CD4-positive, CD25-positive, alpha-beta regulatory T cell (primary cell): ENCODE data around the gene CHMP4A. TPM values are rescaled to one million over a fixed set of nuclear protein-coding genes. Genes with fewer than 3 reads are reported as not detected.

Experiments
- ATAC-seq, 2 donors: fragments of 150-1000 bp; cut with Tn5 transposase; one replicate each; pipeline ENCODE4 v1.10.0; 2021; ENCODE audit warnings: low read depth in 2 of 2, moderate number of reproducible peaks in 2 of 2, moderate library complexity in 1 of 2
- DNase-seq, 3 donors: peaks; one replicate each; pipeline versions ENCODE4 v3.0.0 to v3.0.0-alpha.2; 2012 to 2022; ENCODE audit warnings: mixed read lengths in 1 of 3
- H3K27ac ChIP-seq: one replicate; pipeline ENCODE4 v1.7.0; 2013; ENCODE audit warnings: mild to moderate bottlenecking, low read length; ENCODE audit not compliant: insufficient read depth, poor library complexity, severe bottlenecking
- H3K27me3 ChIP-seq: one replicate; pipeline ENCODE4 v1.7.0; 2013; ENCODE audit warnings: low read length; ENCODE audit not compliant: control insufficient read depth, insufficient read depth
- H3K36me3 ChIP-seq: one replicate; pipeline ENCODE4 v1.7.0; 2013; ENCODE audit warnings: mild to moderate bottlenecking, low read length, moderate library complexity; ENCODE audit not compliant: control insufficient read depth, insufficient read depth
- H3K4me1 ChIP-seq: 2 replicates; pipeline ENCODE4 v1.7.0; 2013; ENCODE audit warnings: mild to moderate bottlenecking, low read length; ENCODE audit not compliant: insufficient read depth, control insufficient read depth, poor library complexity, severe bottlenecking
- H3K4me3 ChIP-seq: one replicate; pipeline ENCODE4 v1.7.0; 2013; ENCODE audit warnings: low read depth, mild to moderate bottlenecking, low read length, moderate library complexity
- H3K9me3 ChIP-seq, 2 experiments: 1 replicate in 1 of 2; 2 replicates in 1 of 2; pipeline ENCODE4 v1.7.0; 2013; ENCODE audit warnings: low read length in 2 of 2, mild to moderate bottlenecking in 1 of 2, moderate library complexity in 1 of 2; ENCODE audit not compliant: control insufficient read depth in 2 of 2
- H3K27ac Mint-ChIP-seq, 3 donors: one replicate each; pipeline ENCODE4 v1.8.0; 2020 to 2022; ENCODE audit warnings: mild to moderate bottlenecking in 3 of 3, mixed read lengths in 3 of 3, moderate library complexity in 2 of 3
- H3K27me3 Mint-ChIP-seq: one replicate; pipeline ENCODE4 v1.8.0; 2022; ENCODE audit warnings: mild to moderate bottlenecking, mixed read lengths
- H3K36me3 Mint-ChIP-seq: one replicate; pipeline ENCODE4 v1.8.0; 2020; ENCODE audit warnings: mixed read lengths
- H3K4me1 Mint-ChIP-seq, 4 donors: one replicate each; pipeline ENCODE4 v1.8.0; 2020 to 2022; ENCODE audit warnings: mixed read lengths in 4 of 4, mild to moderate bottlenecking in 1 of 4
- H3K4me3 Mint-ChIP-seq, 4 donors: one replicate each; pipeline ENCODE4 v1.8.0; 2020 to 2022; ENCODE audit warnings: mild to moderate bottlenecking in 4 of 4, mixed read lengths in 4 of 4, moderate library complexity in 3 of 4
- H3K9me3 Mint-ChIP-seq, 7 donors: one replicate each; pipeline ENCODE4 v1.8.0; 2020 to 2022; ENCODE audit warnings: mixed read lengths in 7 of 7, mild to moderate bottlenecking in 3 of 7, moderate library complexity in 2 of 7
- polyA plus RNA-seq, 4 donors: library from polyadenylated mRNA; unstranded; fragments of 300-500 nt; fragmentation: Illumina TruSeq; gene quantifications; one replicate each; pipeline ENCODE4 v1.2.3, GENCODE V29; 2021
- total RNA-seq: library from RNA; stranded (reverse); gene quantifications from one replicate; pipeline ENCODE4 v1.2.3, GENCODE V29; 2022

Gene CHMP4A
- total and polyA plus RNA-seq, 5 donors from 2014 or later, result 108 to 154 (median 130) TPM

- H3K27ac ChIP-seq, result peak within 1 kb of the TSS; percentile 98
- H3K27ac Mint-ChIP-seq, result peak within 1 kb of the TSS; percentile 98
- ATAC-seq (peak; percentile 90 to 91), DNase-seq (peak; percentile 83 to 95 (median 92))
- H3K36me3 Mint-ChIP-seq, result peaks cover 17% of the 10 kb centered on the region
- H3K4me1 ChIP-seq, result peaks cover 40% of the 10 kb centered on the region
- H3K27me3 Mint-ChIP-seq, result peaks cover 13% of the 10 kb centered on the region
- peak within 1 kb of the TSS; percentile 79 for H3K4me3 ChIP-seq
- no peaks in the 10 kb centered on the region for H3K9me3 ChIP-seq
- H3K4me1 Mint-ChIP-seq, result peaks cover 27 to 75% (median 44%) of the 10 kb centered on the region in 4 donors
- no peaks in the 10 kb centered on the region for H3K9me3 Mint-ChIP-seq
- peaks cover 12% of the 10 kb centered on the region for H3K36me3 ChIP-seq
- H3K27me3 ChIP-seq, result no peaks in the 10 kb centered on the region
- H3K4me3 Mint-ChIP-seq, result peak within 1 kb of the TSS; percentile 94 to 99 (median 96)
Observed at GRCh38 chr14:24195186-24196070, 17.9 kb downstream of the CHMP4A start, which contains the start of gene TM9SF1. Gene TM9SF1, minus strand, starts transcription at chr14:24195441. Its CDS starts 422 bp downstream, at chr14:24195019.

DNA sequence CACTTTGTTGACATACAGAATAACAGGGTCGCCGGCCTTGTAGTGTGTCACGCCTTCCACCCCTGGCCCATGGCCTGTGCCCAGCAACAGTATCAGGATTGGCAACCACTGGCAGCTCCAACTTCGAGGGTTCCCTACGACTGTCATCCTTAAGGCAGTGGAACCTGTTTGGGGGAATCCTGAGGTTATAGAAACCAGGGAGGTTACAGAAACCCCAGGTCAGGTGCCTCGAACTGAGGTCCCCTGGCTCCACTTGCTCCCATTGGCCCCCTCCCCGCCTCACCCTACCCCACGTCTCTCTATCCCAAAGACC lies 18.5 kb downstream of the CHMP4A start:
- DNase-seq (no peak), ATAC-seq (no peak)
- Histone ChIP-seq H3K4me3 (peak overlapping the region; percentile 68), H3K36me3 (peaks cover 12% of the 10 kb centered on the region), H3K27ac (peak overlapping the region; percentile 98), H3K9me3 (no peaks in the 10 kb centered on the region), H3K27me3 (no peaks in the 10 kb centered on the region), H3K4me1 (peaks cover 40% of the 10 kb centered on the region)
- peaks cover 27 to 73% (median 44%) of the 10 kb centered on the region in 4 donors for H3K4me1 Mint-ChIP-seq
- H3K4me3 Mint-ChIP-seq, result peak overlapping the region; percentile 94 to 99 (median 96)
- H3K36me3 Mint-ChIP-seq, result peaks cover 17% of the 10 kb centered on the region
- peak overlapping the region; percentile 94 to 98 (median 98) for H3K27ac Mint-ChIP-seq
- no peaks in the 10 kb centered on the region for H3K9me3 Mint-ChIP-seq
- H3K27me3 Mint-ChIP-seq, result peaks cover 13% of the 10 kb centered on the region

DNA sequence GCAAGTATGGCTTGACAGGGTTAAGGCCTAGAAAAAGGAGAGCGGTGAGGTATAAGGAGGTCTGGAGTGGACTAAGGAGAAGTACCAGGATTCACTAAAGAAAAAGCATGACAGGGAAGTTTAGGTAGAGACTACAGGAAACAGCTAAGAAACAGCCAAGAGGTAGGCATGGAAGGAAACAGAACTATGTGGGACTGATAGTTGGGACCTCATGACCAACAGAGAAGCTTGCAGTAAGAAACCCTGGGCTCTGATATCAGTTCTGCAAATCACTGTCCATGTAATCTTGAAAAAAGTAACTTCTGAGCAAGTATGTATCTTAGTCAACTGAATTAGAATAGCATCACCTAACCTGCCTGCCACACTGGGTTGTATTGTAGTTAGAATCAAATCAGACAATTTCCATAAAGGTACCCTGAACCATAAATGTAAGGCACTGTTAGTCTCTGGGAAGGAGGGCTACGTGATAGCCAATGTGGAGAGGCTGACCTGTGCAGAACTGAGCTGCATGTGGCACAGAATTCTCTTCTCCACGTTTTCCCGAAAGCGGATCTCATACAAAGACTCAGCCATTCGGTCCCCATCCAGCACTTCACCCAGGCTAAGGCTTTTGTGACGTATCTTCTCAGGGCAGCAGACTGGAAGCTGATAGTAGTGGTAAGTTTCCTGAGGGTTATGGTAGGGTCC lies 19.0 kb downstream of the CHMP4A start:
- H3K27me3 ChIP-seq, result no peaks in the 10 kb centered on the region
- H3K36me3 ChIP-seq, result peaks cover 12% of the 10 kb centered on the region
- H3K4me3 ChIP-seq, result peak overlapping the region; percentile 68
- H3K27ac ChIP-seq, result peak overlapping the region; percentile 98
- H3K27ac Mint-ChIP-seq, result peak overlapping the region; percentile 98 to 99 (median 98)
- peaks cover 40% of the 10 kb centered on the region for H3K4me1 ChIP-seq
- ATAC-seq (no peak), DNase-seq (no peak)
- peaks cover 29 to 72% (median 45%) of the 10 kb centered on the region in 4 donors for H3K4me1 Mint-ChIP-seq
- no peaks in the 10 kb centered on the region for H3K9me3 ChIP-seq
- no peaks in the 10 kb centered on the region for H3K9me3 Mint-ChIP-seq
- H3K36me3 Mint-ChIP-seq, result peaks cover 16% of the 10 kb centered on the region
- peak overlapping the region; percentile 94 to 99 (median 96) for H3K4me3 Mint-ChIP-seq
- peaks cover 13% of the 10 kb centered on the region for H3K27me3 Mint-ChIP-seq

DNA sequence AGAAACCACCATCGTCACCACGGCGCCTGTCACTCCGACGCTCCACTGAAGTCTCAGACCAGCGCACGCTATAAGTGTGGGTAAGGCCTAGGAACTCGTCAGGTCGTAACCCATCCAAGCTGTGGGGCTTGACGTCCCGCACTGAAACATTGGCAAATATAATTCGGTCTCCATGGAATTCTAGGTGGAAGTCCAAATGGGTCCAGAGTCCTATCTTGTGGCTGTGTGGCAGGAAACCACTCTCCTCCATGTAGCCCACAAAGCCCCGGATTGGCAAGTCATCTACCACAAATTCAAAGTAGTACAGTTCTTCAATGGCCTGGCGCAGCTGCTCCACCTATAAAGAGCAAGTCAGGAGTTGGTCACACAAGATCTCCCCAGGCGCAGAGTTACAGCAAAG lies 20.4 kb downstream of the CHMP4A start:
- no peak overlapping the region for H3K27ac ChIP-seq
- H3K9me3 Mint-ChIP-seq, result no peaks in the 10 kb centered on the region
- peak overlapping the region in 3 of 4 donors; percentile 53 to 86 (median 81) for H3K4me3 Mint-ChIP-seq
- H3K27me3 Mint-ChIP-seq, result peaks cover 15% of the 10 kb centered on the region
- DNase-seq (no peak), ATAC-seq (no peak)
- peaks cover 9% of the 10 kb centered on the region for H3K36me3 Mint-ChIP-seq
- H3K36me3 ChIP-seq, result peaks cover 12% of the 10 kb centered on the region
- H3K27me3 ChIP-seq, result no peaks in the 10 kb centered on the region
- peak overlapping the region; percentile 18 to 57 (median 29) for H3K27ac Mint-ChIP-seq
- no peaks in the 10 kb centered on the region for H3K9me3 ChIP-seq
- H3K4me1 ChIP-seq, result peaks cover 41% of the 10 kb centered on the region
- no peak overlapping the region for H3K4me3 ChIP-seq
- peaks cover 28 to 70% (median 44%) of the 10 kb centered on the region in 4 donors for H3K4me1 Mint-ChIP-seq

DNA sequence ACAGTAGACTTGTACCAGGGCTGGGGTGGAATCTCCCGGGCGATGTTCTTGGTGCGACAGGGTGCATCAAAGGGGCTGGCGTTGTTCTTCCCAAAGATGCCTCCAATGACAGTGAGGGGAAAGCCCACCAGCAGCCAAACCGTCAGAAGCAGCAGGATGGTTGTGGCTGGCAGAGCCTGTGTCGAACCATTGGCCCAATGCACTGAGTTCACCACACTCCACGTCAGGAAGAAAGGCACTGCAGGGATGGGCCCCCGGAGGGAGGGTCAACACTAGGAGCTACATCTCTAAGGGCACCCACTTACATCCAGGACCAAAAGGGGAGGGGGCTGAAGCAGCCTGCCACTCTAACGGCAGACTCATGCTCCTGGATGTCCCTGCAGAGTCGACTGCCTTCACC lies 22.9 kb downstream of the CHMP4A start:
- Mint-ChIP-seq H3K4me1 (peaks cover 22 to 62% (median 37%) of the 10 kb centered on the region in 4 donors), H3K4me3 (peak overlapping the region in 1 of 4 donors; percentile 46), H3K27ac (peak overlapping the region in 1 of 3 donors; percentile 92), H3K36me3 (peaks cover 9% of the 10 kb centered on the region), H3K27me3 (peaks cover 11% of the 10 kb centered on the region), H3K9me3 (no peaks in the 10 kb centered on the region)
- H3K9me3 ChIP-seq, result no peaks in the 10 kb centered on the region
- H3K27me3 ChIP-seq, result no peaks in the 10 kb centered on the region
- no peak overlapping the region for H3K27ac ChIP-seq
- peaks cover 31% of the 10 kb centered on the region for H3K4me1 ChIP-seq
- peaks cover 24% of the 10 kb centered on the region for H3K36me3 ChIP-seq
- DNase-seq, result no peak
- no peak overlapping the region for H3K4me3 ChIP-seq
- ATAC-seq, result no peak

DNA sequence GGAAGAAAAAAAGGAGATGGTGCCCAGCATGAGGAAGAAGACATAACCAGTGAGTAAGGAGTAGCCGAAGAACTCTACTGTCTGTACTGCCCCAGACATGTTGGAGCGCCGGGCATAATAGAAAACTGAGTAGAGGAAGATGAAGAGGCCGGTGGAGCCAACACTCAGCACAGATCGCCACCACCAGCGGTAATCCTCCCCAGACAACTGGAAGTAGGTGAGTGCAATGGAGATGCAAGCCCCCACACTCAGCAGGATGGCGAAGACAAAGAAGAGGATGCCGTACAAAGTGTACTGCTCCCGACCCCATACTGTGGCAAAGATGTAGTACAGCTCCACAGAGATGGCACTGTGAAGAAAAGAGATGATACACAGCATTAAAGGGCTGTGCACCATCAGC lies 23.8 kb downstream of the CHMP4A start:
- ATAC-seq (no peak), DNase-seq (no peak)
- H3K4me3 ChIP-seq, result no peak overlapping the region
- no peaks in the 10 kb centered on the region for H3K27me3 ChIP-seq
- H3K36me3 ChIP-seq, result peaks cover 32% of the 10 kb centered on the region
- H3K4me1 ChIP-seq, result peaks cover 24% of the 10 kb centered on the region
- peaks cover 22 to 55% (median 32%) of the 10 kb centered on the region in 4 donors for H3K4me1 Mint-ChIP-seq
- no peaks in the 10 kb centered on the region for H3K9me3 ChIP-seq
- H3K4me3 Mint-ChIP-seq, result peak overlapping the region in 2 of 4 donors; percentile 95 to 98
- no peaks in the 10 kb centered on the region for H3K9me3 Mint-ChIP-seq
- H3K27ac Mint-ChIP-seq, result peak overlapping the region; percentile 53 to 95 (median 92)
- H3K27me3 Mint-ChIP-seq, result peaks cover 5% of the 10 kb centered on the region
- peak overlapping the region; percentile 79 for H3K27ac ChIP-seq
- peaks cover 9% of the 10 kb centered on the region for H3K36me3 Mint-ChIP-seq

DNA sequence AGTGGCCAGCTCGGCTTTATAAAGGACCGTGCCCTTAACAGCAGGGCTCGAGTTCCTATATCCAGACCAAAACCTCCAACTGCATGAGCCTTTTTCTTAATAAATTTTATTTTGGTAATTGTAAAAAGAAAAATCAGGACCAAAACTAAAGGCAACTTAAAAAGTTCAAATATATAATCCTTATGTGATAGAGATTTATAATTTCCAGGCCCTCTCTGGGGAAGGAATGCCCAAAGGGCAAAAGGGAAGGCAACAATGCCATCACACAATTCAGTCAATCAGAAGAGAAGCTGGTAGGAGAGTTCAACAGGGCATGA lies 24.3 kb downstream of the CHMP4A start:
- H3K4me3 ChIP-seq, result peak overlapping the region; percentile 13
- no peaks in the 10 kb centered on the region for H3K9me3 Mint-ChIP-seq
- H3K27ac ChIP-seq, result peak overlapping the region; percentile 79
- ATAC-seq (no peak), DNase-seq (no peak)
- H3K9me3 ChIP-seq, result no peaks in the 10 kb centered on the region
- H3K27me3 Mint-ChIP-seq, result peaks cover 5% of the 10 kb centered on the region
- H3K27me3 ChIP-seq, result no peaks in the 10 kb centered on the region
- H3K27ac Mint-ChIP-seq, result peak overlapping the region; percentile 88 to 95 (median 92)
- peaks cover 20% of the 10 kb centered on the region for H3K4me1 ChIP-seq
- H3K4me1 Mint-ChIP-seq, result peaks cover 22 to 51% (median 28%) of the 10 kb centered on the region in 4 donors
- H3K4me3 Mint-ChIP-seq, result peak overlapping the region; percentile 90 to 98 (median 94)
- peaks cover 36% of the 10 kb centered on the region for H3K36me3 ChIP-seq
- peaks cover 9% of the 10 kb centered on the region for H3K36me3 Mint-ChIP-seq
